A673 (cell line): Measurements from ENCODE around the gene STK33.

Experiments
- CTCF ChIP-seq: fragments of 300-800, 200-600 bp; sonication (generic); conservative IDR thresholded peaks from 2 replicates; pipeline ENCODE4 v1.5.1; 2017; ENCODE audit warnings: low read depth, mild to moderate bottlenecking, antibody characterized with exemption, low read length, moderate library complexity, mixed read lengths
- EZH2 ChIP-seq: fragments of 200-600 bp; sonication (generic); IDR thresholded peaks from 2 replicates; pipeline ENCODE4 v1.6.1; 2017; ENCODE audit warnings: borderline replicate concordance, low read depth, mild to moderate bottlenecking, mixed read lengths, antibody characterized with exemption, low read length; ENCODE audit not compliant: poor library complexity, severe bottlenecking

DNA sequence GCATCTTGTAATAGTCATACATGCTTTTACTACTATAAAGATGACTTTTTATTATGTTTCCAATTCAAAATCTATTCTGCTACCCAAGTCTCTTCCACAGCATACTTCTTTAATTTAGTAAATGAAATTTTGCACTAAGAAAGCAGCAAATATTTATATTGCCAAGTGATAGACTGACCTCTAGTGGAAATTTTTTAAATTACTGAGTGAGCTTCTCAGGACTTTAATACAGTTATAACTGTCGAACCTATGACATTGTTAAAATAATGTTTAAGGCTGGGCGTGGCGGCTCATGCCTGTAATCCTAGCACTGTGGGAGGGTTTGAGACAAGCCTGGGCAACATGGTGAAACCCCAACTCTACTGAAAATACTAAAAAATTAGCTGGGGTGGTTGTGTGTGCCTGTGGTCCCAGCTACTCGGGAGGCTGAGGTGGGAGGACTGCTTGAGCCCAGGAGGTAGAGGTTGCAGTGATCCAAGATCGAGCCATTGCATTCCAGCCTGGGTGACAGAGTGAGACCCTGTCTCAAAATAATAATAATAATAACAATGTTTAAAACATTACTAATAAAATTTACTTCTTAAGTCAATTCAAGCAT is 27.3 kb downstream of the STK33 start:
- TF ChIP-seq CTCF (peak; percentile 61), EZH2 (no peak)
